PC-9 (cell line): ENCODE data around the gene TENM4.

Source experiments
- EZH2 ChIP-seq: fragments of 200-600 bp; sonication (generic); IDR thresholded peaks from 2 replicates; pipeline ENCODE4 v1.8.0; 2017; ENCODE audit warnings: antibody characterized with exemption, low read depth
- TF ChIP-seq, protein P1 (sequence below): fragments of 200-600 bp; sonication (generic); conservative IDR thresholded peaks from 2 replicates; pipeline ENCODE4 v1.6.1; 2017; ENCODE audit warnings: mixed run types, antibody characterized with exemption, mild to moderate bottlenecking, moderate library complexity

DNA sequence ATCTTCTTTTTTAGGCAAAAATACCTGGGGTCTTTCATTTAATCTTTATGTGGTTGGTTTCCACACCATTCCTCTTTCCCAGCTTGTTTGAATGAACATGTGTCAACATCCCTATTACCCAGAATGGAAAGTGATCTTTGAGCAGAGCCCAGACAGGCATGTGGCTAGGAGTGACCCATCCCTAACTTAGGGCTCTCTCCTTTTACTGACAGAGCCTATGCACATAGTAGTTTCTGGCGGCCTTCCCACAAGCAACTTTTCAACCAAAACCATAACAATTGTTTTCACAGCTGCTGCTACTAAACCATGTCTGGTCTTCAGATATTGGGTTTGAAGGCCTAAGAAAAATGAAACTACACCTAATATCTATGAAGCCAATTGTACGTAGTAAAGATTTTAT, 107.5 kb downstream of the TENM4 start:
- TF ChIP-seq, protein P1, sequence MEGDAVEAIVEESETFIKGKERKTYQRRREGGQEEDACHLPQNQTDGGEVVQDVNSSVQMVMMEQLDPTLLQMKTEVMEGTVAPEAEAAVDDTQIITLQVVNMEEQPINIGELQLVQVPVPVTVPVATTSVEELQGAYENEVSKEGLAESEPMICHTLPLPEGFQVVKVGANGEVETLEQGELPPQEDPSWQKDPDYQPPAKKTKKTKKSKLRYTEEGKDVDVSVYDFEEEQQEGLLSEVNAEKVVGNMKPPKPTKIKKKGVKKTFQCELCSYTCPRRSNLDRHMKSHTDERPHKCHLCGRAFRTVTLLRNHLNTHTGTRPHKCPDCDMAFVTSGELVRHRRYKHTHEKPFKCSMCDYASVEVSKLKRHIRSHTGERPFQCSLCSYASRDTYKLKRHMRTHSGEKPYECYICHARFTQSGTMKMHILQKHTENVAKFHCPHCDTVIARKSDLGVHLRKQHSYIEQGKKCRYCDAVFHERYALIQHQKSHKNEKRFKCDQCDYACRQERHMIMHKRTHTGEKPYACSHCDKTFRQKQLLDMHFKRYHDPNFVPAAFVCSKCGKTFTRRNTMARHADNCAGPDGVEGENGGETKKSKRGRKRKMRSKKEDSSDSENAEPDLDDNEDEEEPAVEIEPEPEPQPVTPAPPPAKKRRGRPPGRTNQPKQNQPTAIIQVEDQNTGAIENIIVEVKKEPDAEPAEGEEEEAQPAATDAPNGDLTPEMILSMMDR, result no peak
- no peak for TF ChIP-seq EZH2
